ENCODE measurements around the gene TM6SF1.
"Not testable (repeated sequence)": the region's sequence is repeated elsewhere in the genome, so short reads cannot be mapped to it uniquely, and the experiment has no call there.

DNA sequence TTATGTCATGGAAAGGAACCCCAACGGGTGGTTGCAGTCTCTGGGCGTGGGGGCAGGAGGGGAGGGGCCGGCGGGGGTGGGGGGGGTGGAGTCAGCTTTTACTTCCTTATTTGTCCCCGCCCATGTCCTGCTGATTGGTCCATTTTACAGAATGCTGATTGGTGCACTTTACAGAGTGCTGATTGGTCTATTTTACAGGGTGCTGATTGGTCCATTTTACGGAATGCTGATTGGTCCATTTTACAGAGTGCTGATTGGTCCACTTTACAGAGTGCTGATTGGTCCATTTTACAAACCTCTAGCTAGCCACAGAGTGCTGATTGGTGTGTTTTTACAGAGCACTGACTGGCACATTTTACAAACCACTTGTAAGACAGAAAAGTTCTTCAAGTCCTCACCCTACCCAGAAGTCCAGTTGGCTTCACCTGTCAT lies 38.2 kb upstream of the TM6SF1 start:
- TF ChIP-seq, protein P1, sequence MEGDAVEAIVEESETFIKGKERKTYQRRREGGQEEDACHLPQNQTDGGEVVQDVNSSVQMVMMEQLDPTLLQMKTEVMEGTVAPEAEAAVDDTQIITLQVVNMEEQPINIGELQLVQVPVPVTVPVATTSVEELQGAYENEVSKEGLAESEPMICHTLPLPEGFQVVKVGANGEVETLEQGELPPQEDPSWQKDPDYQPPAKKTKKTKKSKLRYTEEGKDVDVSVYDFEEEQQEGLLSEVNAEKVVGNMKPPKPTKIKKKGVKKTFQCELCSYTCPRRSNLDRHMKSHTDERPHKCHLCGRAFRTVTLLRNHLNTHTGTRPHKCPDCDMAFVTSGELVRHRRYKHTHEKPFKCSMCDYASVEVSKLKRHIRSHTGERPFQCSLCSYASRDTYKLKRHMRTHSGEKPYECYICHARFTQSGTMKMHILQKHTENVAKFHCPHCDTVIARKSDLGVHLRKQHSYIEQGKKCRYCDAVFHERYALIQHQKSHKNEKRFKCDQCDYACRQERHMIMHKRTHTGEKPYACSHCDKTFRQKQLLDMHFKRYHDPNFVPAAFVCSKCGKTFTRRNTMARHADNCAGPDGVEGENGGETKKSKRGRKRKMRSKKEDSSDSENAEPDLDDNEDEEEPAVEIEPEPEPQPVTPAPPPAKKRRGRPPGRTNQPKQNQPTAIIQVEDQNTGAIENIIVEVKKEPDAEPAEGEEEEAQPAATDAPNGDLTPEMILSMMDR (IDR thresholded peaks at IDR 0.05), result not testable (repeated sequence)
- not testable (repeated sequence) for TF ChIP-seq POLR2A, POLR2AphosphoS5, EP300 (IDR thresholded peaks at IDR 0.05)

Measured in upper lobe of left lung (tissue), 4 donors.